Activated CD4-positive, alpha-beta T cell treated with anti-CD3 and anti-CD28 coated beads, Interleukin-2, amount 50 U/mL, for 24 hours (primary cell): ENCODE results near the gene PKD2L1.
"Not testable (repeated sequence)": the region's sequence is repeated elsewhere in the genome, so short reads cannot be mapped to it uniquely, and the experiment has no call there.

Source experiments
- DNase-seq, 2 donors: peaks; one replicate each; pipeline ENCODE4 v3.0.0-alpha.2; 2020; ENCODE audit warnings: low read depth in 1 of 2, low spot score in 1 of 2

PKD2L1 gene

DNA sequence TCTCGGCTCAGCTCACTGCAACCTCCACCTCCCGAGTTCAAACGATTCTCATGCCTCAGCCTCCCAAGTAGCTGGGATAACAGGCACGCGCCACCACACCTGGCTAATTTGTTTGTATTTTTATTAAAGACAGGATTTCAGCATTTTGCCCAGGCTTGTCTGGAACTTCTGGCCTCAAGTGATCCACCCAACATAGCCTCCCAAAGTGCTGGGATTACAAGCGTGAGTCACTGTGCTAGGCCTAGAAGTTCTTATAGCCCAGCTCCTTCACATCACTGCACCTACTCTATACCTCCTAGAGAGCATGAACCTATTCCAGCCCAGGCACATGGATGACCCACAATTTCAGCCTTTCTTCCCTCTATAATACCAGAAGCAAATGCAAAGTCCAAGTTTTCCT is 42.3 kb downstream of the PKD2L1 start:
- no peak for DNase-seq

DNA sequence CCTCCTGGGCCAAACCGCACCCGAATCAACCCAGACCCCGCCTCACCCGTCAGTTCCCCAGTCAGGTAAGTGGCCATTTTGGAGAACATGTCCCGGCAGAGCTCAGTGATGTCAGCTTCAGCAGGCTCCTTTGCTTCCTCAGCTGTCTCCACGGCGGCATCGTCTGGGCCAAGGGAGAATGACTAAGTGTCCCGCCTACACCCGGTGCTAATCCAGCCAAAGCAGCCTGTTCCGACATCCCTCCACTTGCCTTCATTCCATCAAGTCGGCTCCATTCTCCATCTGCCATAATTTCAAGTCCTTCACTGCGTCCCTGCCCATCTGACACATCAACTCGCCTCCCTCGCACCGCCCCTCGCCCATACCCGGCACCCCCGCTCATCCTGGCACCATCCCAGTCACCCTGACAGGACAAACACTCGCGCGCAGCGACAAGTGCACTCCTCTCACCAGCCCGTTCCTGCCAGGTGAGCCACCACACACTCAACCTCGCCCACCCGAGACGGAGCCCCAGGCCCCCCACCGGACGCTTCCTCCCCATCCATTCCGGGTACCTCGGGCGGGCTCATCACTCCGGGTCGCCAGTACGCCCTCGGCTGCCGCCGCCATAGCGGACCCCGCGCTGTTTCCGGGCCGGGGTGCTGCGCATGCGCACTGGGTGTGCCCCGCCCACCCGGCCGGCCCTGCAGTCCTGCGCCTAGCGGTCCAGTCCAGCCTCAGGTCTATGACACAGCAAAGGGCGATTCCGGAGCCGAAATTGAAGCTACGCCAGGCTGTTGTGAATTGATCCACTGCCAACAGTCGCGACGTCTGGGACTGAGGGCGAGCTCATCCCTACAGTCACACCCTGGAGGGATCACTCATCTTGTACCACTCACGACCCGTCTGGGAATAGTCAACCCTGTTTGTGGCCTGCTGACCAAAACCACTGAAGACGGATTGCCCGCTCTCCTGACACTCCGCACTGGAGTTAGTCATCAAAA is 43.7 kb downstream of the PKD2L1 start, which contains the start of gene BLOC1S2:
Gene BLOC1S2 (minus strand): TSS at position 630 of the 983 bp plus-strand sequence. CDS start 21 bp downstream, at position 609.
- DNase-seq: peak; percentile 85 to 89

DNA sequence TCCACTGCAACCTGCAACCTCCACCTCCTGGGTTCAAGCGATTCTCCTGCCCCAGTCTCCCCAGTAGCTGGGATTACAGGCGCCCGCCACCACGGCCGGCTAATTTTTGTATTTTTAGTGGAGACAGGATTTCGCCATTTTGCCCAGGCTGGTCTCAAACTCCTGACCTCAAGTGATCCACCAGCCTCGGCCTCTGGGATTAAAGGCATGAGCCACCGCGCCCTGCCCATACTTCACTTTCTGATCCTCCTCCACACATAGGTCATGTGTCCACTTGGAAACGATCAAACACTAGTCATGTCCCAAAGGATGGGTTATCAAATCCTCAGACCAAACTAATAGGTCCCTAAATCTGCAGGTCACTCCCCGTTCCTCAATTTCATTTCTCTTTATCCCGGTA is 44.7 kb downstream of the PKD2L1 start:
- not testable (repeated sequence) for DNase-seq

DNA sequence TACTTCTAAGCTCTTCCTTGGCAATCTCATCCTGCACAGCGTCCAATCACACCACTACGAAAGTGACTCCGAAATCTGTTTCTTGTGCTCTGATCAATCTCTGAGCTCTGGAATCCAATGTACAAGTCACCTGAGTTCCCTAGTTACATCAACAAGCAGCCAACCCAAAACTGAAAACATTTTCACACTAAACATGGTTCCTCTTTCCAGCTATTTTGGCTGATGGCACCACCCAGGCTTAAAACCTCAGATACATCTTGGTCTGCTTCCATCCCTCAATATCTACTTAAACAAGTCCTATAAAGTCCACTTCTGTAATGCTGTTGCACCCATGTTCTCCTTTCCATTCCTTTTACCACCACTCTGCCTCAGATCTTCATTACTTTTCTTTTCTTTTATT is 47.1 kb downstream of the PKD2L1 start:
- no peak for DNase-seq

DNA sequence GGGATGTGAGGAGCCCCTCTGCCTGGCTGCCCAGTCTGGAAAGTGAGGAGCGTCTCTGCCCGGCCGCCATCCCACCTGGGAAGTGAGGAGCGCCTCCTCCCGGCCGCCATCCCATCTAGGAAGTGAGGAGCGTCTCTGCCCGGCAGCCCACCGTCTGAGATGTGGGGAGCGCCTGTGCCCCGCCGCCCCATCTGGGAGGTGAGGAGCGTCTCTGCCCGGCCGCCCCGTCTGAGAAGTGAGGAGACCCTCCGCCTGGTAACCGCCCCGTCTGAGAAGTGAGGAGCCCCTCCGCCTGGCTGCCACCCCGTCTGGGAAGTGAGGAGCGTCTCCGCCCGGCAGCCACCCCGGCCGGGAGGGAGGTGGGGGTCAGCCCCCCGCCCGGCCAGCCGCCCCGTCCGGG is 53.1 kb downstream of the PKD2L1 start:
- not testable (repeated sequence) for DNase-seq

DNA sequence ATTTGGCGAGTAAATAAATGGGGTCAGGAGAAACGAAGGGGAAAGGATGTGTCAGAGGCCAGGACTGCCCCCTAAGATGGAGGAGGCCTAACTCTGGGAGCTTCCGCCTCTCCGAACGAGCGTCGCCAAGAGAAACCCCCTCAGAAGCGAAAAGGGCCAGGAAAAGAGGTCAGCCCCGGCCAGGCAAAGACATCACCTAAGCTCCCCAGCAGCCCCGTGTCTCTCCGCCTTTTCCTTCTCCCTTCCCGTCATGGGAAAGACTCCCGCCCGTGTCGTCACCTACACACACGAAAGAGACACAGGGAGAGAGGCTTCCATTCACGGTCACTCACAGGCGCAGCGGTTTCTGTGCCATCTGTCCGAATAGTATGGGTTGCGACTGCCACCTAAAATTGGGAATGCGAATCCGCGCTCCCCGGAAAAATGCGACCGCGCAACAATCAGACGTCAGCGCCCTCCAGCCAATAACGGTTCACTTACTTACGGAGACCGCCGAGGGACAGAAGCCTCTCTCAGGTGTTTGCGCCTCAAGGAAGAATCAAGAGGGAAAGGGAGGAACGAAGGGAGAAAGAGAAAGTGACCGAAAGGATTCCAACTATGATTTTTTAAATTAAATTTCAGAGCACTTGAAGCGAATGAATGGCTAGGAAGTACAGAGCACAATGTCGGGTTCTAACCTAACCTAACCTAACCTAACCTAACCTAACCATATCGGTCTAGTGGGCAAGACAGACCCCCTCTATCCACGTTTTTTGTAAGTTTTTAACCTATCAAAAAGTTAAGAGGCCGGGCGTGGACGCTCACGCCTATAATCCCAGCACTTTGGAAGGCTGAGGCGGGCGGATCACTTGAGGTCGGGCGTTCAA is 62.6 kb downstream of the PKD2L1 start, which contains the start of gene CWF19L1:
Gene CWF19L1 (minus strand): TSS at position 400 of the 866 bp plus-strand sequence. CDS start 45 bp downstream, at position 355.
- peak; percentile 51 to 67 for DNase-seq

DNA sequence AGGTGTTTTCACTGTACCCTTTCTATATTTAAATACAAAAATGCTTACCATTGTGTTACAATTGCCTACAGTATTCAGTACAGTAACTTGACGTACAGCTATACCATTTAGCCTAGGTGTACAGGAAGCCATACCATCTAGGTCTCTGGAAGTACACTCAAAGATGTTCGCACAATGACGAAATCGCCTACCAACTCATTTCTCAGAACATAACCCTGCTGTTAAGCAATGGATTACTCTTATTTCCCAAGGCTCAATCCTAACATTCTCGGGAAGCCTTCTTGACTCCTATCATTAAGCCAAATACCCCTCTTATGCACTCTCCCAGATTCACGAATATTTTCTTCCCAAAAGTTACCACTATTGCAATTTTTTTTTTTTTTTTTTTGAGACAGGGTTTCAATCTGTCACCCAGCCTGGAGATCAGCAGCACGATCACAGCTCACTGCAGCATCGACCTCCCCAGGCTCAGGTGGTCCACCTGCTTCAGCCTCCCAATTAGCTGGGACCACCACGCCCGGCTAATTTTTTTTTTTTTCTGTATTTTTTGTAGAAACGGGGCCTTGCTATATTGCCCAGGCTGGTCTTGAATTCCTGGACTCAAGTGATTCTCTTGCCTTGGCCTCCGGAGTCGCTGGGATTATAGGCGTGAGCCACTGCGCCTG is 64.1 kb downstream of the PKD2L1 start:
- no peak for DNase-seq

DNA sequence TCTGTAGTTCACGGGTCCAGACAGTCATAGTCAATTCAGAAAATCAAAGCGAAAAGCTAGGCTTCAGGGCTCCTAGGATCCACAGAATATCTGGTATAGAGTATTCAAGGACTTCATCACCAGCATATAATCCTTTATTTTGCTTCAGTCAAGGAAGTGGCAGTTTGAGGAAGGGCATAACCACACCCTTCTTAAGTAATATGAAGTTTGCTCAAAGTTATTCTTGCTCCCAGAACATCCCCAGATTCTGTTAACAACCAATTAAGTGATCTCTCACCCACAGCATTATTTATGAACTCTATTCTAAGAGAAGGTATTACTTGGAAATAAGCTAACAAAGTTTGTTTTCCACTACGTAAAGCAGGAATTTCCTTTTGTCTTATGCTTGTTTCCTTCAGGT is 75.8 kb downstream of the PKD2L1 start:
- no peak for DNase-seq

DNA sequence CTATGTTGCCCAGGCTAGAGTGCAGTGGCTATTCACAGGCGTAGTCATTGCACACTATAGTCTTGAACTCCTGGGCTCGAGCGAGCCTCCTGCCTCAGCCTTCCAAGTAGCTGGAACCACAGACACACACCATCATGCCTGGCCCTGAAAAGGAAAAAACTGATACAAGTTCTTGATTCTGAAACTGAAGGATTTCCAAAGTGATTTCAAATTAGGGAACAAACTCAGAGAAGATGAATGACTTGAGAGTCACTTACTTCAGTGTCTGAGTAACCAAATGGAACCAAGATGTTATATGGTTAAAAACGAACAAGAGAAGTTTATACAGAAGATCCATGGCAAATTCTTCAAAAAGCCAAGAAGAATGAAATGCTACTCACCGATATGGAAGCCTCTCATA is 77.0 kb downstream of the PKD2L1 start:
- no peak for DNase-seq

DNA sequence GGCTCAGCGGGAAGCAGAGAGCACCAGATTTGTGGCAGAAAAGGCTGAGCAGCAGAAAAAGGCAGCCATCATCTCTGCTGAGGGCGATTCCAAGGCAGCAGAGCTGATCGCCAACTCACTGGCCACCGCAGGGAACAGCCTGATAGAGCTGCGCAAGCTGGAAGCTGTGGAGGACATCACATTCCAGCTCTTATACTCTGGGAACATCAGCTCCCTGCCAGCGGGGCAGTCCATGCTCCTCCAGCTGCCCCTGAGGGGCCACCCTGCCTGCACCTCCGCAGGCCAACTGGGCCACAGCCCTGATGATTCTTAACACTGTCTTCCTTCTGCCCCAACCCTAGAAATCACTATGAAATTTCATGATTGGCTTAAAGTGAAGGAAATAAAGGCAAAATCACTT is 81.2 kb downstream of the PKD2L1 start:
- no peak for DNase-seq

DNA sequence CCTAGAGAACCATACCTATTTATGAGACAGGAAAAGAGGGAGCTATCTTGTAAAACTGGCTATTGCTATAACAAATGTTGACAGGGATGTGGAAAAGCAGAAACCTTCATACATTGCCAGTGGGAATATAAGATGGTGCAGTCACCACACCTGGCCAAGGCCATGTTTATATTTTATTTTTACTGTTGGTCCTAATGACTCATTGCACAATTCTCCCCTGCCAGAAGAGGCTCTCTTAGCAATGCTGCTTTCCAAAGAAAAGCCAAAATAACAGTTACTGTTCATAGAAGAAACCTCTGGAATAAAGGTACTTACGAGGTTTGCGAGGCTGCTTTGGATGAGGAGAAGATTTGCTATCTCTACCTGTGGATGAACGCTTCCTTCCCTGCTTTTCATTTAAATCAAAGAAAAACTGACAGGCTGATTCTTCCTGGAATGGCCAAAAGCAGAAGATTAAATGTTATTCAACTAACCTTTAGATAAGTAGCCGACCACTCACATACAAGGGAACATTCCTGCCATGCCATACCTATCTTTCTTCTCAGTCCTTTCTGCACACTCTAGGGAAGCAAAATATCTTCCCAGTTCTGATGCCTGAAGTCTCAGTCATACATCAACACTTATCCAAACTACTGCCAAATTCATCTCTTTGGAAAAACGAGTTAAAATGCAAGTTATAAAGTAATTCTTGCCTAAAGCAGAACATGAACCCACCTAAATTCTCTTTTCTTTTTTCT is 84.4 kb downstream of the PKD2L1 start:
- DNase-seq: no peak

DNA sequence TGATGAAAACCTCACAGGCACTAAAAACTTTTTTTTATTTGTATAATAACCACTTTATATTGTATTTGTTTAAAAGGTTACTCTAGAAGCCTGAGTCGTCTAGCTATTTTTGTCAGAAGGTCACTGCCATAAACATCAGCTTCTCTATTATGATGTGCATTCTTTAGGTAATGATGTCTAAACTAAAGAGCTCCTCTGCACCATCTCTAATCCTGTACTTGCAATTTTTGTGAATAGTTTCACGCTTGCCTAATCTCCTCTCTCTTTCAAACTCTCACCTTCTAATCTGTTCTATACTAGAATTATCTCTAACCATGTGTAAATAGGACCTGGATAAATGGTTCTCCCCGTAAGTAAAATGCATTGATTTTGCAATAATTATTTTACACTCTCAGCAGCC is 90.2 kb downstream of the PKD2L1 start:
- DNase-seq: no peak

DNA sequence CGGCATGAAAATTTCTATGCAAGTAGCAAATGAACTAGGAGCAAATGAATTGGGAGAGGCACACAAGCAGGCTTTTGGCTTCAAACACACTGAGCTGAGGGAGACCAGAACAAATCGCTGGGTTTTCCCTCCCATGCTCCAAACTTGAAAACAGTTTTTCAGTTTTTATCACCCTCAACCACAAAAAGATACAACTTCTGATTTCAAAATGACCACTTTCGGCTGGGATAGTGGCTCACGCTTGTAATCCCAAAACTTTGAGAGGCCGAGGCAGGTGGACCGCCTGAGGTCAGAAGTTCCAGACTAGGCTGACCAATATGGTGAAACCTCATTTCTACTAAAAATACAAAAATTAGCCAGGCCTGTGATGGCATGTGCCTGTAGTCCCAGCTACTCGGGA is 91.6 kb downstream of the PKD2L1 start:
- no peak for DNase-seq
